PC-3 (cell line): Measurements from ENCODE around the gene SLTM. TPM values are rescaled to one million over a fixed set of nuclear protein-coding genes. Genes with fewer than 3 reads are reported as not detected.

ENCODE experiments used
- ATAC-seq: fragments of 200-7000 bp; cut with Tn5 transposase; 2 replicates; pipeline ENCODE4 v1.9.1; 2020; ENCODE audit warnings: mild to moderate bottlenecking, moderate library complexity
- BruUV-seq: library from RNA; stranded (reverse); fragments of 400-500 nt; replicated peaks from 2 replicates; lab custom pipeline; 2021; lab: Mats Ljungman, UMichigan
- CTCF ChIA-PET: fragments of 300-600 bp; sonication (Branson Sonifier 250); formaldehyde crosslinking; loops from one replicate; lab custom pipeline; 2022; ENCODE audit warnings: antibody characterized with exemption; lab: Charles Lee
- POLR2A ChIA-PET: fragments of 300-600 bp; sonication (Branson Sonifier 250); formaldehyde crosslinking; loops from one replicate; lab custom pipeline; 2022; ENCODE audit warnings: antibody characterized with exemption; ENCODE audit not compliant: unreplicated experiment; lab: Charles Lee
- DNase-seq: peaks from one replicate; pipeline ENCODE4 v3.0.0-alpha.2; 2015
- H2AFZ ChIP-seq: fragments of 300-600 bp; sonication (generic); 2 replicates; pipeline ENCODE4 v1.6.0; 2016; ENCODE audit warnings: antibody characterized with exemption, low read length
- H3F3A ChIP-seq: fragments of 300-600 bp; sonication (generic); one replicate; pipeline ENCODE4 v1.6.0; 2017; ENCODE audit warnings: antibody characterized with exemption, low read length, control low read depth, mild to moderate bottlenecking; ENCODE audit not compliant: unreplicated experiment
- H3K27ac ChIP-seq: fragments of 300-600 bp; sonication (generic); 2 replicates; pipeline ENCODE4 v1.5.1; 2016; ENCODE audit warnings: mild to moderate bottlenecking, low read length
- H3K27me3 ChIP-seq: fragments of 300-600 bp; sonication (generic); 2 replicates; pipeline ENCODE4 v1.6.1; 2016; ENCODE audit warnings: low read length, mixed read lengths
- H3K36me3 ChIP-seq: fragments of 300-600 bp; sonication (generic); 2 replicates; pipeline ENCODE4 v1.6.1; 2016; ENCODE audit warnings: low read depth, mixed run types, low read length, mixed read lengths
- H3K4me1 ChIP-seq: fragments of 300-600 bp; sonication (generic); 2 replicates; pipeline ENCODE4 v1.5.1; 2016; ENCODE audit warnings: low read length; ENCODE audit not compliant: insufficient read depth
- H3K4me2 ChIP-seq: fragments of 300-600 bp; sonication (generic); 2 replicates; pipeline ENCODE4 v1.6.0; 2016; ENCODE audit warnings: low read length
- H3K4me3 ChIP-seq: fragments of 300-600 bp; sonication (generic); 2 replicates; pipeline ENCODE4 v1.5.1; 2016; ENCODE audit warnings: mild to moderate bottlenecking, low read length, mixed read lengths
- H3K79me2 ChIP-seq: fragments of 300-600 bp; sonication (generic); 2 replicates; pipeline ENCODE4 v1.6.1; 2017; ENCODE audit warnings: low read length, mixed read lengths
- H3K9ac ChIP-seq: fragments of 300-600 bp; sonication (generic); 2 replicates; pipeline ENCODE4 v1.6.0; 2016; ENCODE audit warnings: mild to moderate bottlenecking, low read length
- H3K9me2 ChIP-seq: fragments of 300-600 bp; sonication (generic); replicated peaks from 2 replicates; pipeline ENCODE4 v1.6.1; 2016; ENCODE audit warnings: mixed run types, low read length, mixed read lengths
- H3K9me3 ChIP-seq: fragments of 300-600 bp; sonication (generic); 2 replicates; pipeline ENCODE4 v1.6.1; 2016; ENCODE audit warnings: low read length, mixed read lengths
- H4K20me1 ChIP-seq: fragments of 300-600 bp; sonication (generic); 2 replicates; pipeline ENCODE4 v1.6.1; 2016; ENCODE audit warnings: low read length, mixed read lengths
- EZH2 ChIP-seq: fragments of 300-600 bp; sonication (generic); IDR thresholded peaks from one replicate; pipeline ENCODE4 v1.6.1; 2017; ENCODE audit warnings: antibody characterized with exemption, mild to moderate bottlenecking, low read length; ENCODE audit not compliant: unreplicated experiment
- EZH2phosphoT487 ChIP-seq: fragments of 300-600 bp; sonication (generic); IDR thresholded peaks from 2 replicates; pipeline ENCODE4 v1.6.1; 2018; ENCODE audit warnings: mild to moderate bottlenecking, antibody characterized with exemption, low read length, borderline replicate concordance
- intact Hi-C: fragments of 100-400 bp; cut with micrococcal nuclease; formaldehyde crosslinking; loops from 2 replicates; pipeline ENCODE4 v1.9.0; 2023
- total RNA-seq: library from RNA; depleted of rRNA; stranded (reverse); fragments of >200 nt; gene quantifications from 2 replicates; pipeline ENCODE4 v1.2.3, GENCODE V29; 2014
- TF ChIP-seq, protein P1 (sequence below): fragments of 300-600 bp; sonication (generic); conservative IDR thresholded peaks from 2 replicates; pipeline ENCODE4 v1.5.1; 2017; ENCODE audit warnings: antibody characterized with exemption, low read depth, mild to moderate bottlenecking, low read length

Gene SLTM
- total RNA-seq, 1 experiment from 2014 or later = 103 TPM

DNA sequence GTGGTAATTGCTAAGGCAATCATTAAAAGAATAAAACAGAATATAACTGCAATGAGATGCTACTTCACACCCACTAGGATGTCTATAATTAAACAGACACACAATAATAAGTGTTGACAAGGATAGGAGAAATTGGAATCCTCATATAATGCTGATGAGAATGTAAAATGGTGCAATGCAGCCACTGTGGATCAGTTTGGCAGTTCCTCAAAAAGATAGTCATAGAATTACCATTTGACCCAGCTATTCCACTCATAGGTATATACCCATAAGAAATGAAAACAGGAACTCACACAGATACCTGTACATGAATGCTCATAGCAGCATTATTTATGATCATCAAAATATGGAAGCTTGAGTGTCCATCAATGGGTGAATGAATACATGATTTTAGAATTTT lies 44.4 kb upstream of the SLTM start:
- no peak for DNase-seq
- Histone ChIP-seq H2AFZ (no peak overlapping the region), H3K27ac (no peak overlapping the region), H3K4me3 (no peak overlapping the region), H3K9me2 (no peaks in the 10 kb centered on the region), H3K9me3 (no peaks in the 10 kb centered on the region), H3F3A (no peaks in the 10 kb centered on the region), H3K9ac (no peak overlapping the region), H3K36me3 (no peaks in the 10 kb centered on the region), H3K4me1 (no peaks in the 10 kb centered on the region), H3K4me2 (no peak overlapping the region), H3K79me2 (no peaks in the 10 kb centered on the region), H3K27me3 (no peaks in the 10 kb centered on the region), H4K20me1 (no peaks in the 10 kb centered on the region)
- CTCF ChIA-PET = no interaction called here
- intact Hi-C loops = loop anchor here (2.0 kb wide), 1 partner anchor 21 kb away; no protein-coding TSS in a partner anchor
- POLR2A ChIA-PET = no interaction called here
- BruUV-seq = no TSS peak
- no peak for ATAC-seq
- TF ChIP-seq EZH2 (no peak), EZH2phosphoT487 (no peak)
- TF ChIP-seq, protein P1, sequence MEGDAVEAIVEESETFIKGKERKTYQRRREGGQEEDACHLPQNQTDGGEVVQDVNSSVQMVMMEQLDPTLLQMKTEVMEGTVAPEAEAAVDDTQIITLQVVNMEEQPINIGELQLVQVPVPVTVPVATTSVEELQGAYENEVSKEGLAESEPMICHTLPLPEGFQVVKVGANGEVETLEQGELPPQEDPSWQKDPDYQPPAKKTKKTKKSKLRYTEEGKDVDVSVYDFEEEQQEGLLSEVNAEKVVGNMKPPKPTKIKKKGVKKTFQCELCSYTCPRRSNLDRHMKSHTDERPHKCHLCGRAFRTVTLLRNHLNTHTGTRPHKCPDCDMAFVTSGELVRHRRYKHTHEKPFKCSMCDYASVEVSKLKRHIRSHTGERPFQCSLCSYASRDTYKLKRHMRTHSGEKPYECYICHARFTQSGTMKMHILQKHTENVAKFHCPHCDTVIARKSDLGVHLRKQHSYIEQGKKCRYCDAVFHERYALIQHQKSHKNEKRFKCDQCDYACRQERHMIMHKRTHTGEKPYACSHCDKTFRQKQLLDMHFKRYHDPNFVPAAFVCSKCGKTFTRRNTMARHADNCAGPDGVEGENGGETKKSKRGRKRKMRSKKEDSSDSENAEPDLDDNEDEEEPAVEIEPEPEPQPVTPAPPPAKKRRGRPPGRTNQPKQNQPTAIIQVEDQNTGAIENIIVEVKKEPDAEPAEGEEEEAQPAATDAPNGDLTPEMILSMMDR = no peak

DNA sequence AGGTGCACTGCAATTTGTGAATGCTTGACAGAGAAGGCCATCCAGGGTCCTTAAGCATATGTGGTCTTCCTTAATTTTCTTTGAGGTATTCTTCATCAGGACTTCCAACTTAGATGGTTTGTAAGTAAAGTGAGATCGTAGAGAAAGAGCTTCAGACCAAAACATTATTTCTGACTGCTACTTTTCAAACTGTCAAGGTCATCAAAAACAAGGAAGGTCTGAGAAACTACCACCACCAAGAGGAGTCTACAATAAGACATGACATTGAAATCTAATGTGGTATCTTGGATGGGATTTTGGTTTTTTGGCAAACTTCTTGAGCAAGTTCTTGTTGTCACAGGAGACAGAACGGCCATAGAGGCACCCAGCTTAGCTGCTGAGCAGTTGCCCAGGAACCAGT lies 34.0 kb upstream of the SLTM start:
- no peak overlapping the region for H3K4me2 ChIP-seq
- ATAC-seq (no peak), DNase-seq (no peak)
- H3F3A ChIP-seq = no peaks in the 10 kb centered on the region
- BruUV-seq = no TSS peak
- H3K9me3 ChIP-seq = no peaks in the 10 kb centered on the region
- no peak overlapping the region for H3K4me3 ChIP-seq
- no peaks in the 10 kb centered on the region for H3K27me3 ChIP-seq
- no peak overlapping the region for H2AFZ ChIP-seq
- no peak overlapping the region for H3K9ac ChIP-seq
- POLR2A ChIA-PET = no interaction called here
- H3K36me3 ChIP-seq = no peaks in the 10 kb centered on the region
- TF ChIP-seq EZH2 (no peak), EZH2phosphoT487 (no peak)
- TF ChIP-seq, protein P1 = no peak
- CTCF ChIA-PET = no interaction called here
- no peak overlapping the region for H3K27ac ChIP-seq
- H3K79me2 ChIP-seq = no peaks in the 10 kb centered on the region
- H3K4me1 ChIP-seq = peaks cover 16% of the 10 kb centered on the region
- no peaks in the 10 kb centered on the region for H4K20me1 ChIP-seq
- intact Hi-C loops = no loop called here
- H3K9me2 ChIP-seq = no peaks in the 10 kb centered on the region

DNA sequence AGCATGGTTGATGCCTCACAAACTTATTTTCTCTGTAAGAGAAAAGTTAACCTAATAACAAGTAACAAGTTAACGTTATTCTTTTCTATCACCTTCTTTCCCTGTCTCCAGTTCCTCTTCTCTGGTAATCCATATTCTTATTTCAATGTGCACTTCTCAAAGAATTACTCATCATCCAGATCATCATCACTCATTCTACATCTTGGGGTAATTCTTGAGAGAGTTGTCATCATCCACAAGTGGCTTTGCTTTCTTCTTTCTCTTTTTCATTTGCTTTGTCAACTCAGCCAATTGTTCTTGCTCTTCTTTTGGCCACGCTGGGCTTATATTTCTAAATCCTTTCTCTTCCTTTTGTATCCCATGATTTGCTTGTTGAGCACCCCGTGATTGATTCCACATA lies 33.2 kb upstream of the SLTM start:
- intact Hi-C loops = no loop called here
- Histone ChIP-seq H3K36me3 (no peaks in the 10 kb centered on the region), H3K27me3 (no peaks in the 10 kb centered on the region), H3K4me3 (no peak overlapping the region), H4K20me1 (no peaks in the 10 kb centered on the region), H3F3A (no peaks in the 10 kb centered on the region), H3K9me2 (no peaks in the 10 kb centered on the region), H3K4me2 (no peak overlapping the region), H3K4me1 (peaks cover 21% of the 10 kb centered on the region), H3K79me2 (no peaks in the 10 kb centered on the region), H3K9ac (no peak overlapping the region), H3K27ac (0 out of 2 replicates have a peak overlapping the region, but pooled peaks have one; percentile 9), H3K9me3 (no peaks in the 10 kb centered on the region), H2AFZ (peak overlapping the region; percentile 7; the same call in 1 of the 2 replicates)
- DNase-seq (peak; percentile 54), ATAC-seq (no peak; the same call in 1 of the 2 replicates)
- TF ChIP-seq, protein P1 = no peak
- TF ChIP-seq EZH2phosphoT487 (no peak), EZH2 (no peak)
- ChIA-PET CTCF (no interaction called here), POLR2A (no interaction called here)
- BruUV-seq = no TSS peak
